ENCODE results near the gene MIF.

The MIF gene

DNA sequence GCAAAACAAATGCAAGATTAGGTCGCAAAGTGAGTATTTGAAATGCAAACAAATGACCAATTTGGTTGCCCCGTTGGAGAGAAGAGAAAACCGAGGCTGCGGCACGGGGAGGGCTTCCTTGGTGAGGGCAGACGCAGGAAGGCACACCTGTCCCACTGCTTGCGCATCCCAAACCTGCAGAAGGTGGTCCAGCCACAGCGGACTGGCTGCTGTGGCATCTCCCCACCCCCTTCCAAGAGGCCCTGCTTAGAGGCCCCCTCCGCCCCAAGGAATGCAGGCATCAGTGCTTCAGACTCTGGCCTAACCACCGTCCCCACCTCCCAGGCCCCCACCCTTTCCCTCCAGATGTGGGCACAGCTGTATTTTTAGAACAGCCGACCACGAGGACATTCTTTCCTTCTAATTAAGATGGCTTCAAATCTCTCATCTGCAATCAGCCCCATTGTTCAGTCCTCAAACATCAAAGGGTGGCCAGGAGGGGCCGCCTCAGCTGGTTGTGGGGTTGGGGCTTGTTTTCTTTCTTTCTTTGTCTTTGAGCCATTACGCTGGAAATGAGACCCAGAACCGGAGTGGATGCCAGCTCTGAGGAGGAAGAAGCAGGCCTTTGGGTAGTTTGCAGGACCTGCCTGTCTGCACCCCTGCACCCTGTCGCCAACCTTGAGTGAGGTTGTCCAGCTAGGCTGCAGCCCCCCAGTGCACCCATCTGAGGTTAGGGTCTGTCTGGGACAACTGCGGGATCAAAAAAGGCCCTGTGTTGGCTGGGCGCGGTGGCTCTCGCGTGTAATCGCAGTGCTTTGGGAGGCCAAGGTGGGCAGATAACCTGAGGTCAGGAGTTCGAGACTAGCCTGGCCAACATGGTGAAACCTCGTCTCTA is 46.0 kb upstream of the MIF start:
- peaks cover 22% of the 10 kb centered on the region for H3K27me3 ChIP-seq
- H3K4me3 ChIP-seq (ENCODE audit: low read depth in 1 of 2, low read length in 1 of 2), result no peak overlapping the region
- H3K36me3 ChIP-seq, result no peaks in the 10 kb centered on the region
- H3K27ac ChIP-seq, result no peak overlapping the region
- TF ChIP-seq, protein P1, sequence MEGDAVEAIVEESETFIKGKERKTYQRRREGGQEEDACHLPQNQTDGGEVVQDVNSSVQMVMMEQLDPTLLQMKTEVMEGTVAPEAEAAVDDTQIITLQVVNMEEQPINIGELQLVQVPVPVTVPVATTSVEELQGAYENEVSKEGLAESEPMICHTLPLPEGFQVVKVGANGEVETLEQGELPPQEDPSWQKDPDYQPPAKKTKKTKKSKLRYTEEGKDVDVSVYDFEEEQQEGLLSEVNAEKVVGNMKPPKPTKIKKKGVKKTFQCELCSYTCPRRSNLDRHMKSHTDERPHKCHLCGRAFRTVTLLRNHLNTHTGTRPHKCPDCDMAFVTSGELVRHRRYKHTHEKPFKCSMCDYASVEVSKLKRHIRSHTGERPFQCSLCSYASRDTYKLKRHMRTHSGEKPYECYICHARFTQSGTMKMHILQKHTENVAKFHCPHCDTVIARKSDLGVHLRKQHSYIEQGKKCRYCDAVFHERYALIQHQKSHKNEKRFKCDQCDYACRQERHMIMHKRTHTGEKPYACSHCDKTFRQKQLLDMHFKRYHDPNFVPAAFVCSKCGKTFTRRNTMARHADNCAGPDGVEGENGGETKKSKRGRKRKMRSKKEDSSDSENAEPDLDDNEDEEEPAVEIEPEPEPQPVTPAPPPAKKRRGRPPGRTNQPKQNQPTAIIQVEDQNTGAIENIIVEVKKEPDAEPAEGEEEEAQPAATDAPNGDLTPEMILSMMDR (IDR thresholded peaks at IDR 0.05), result no peak
- H3K4me1 ChIP-seq (ENCODE audit: control insufficient read depth in 1 of 2, insufficient read depth in 1 of 2, low read depth in 1 of 2, low read length in 1 of 2), result peaks cover 7 to 8% of the 10 kb centered on the region in 2 experiments
- H3K9me3 ChIP-seq, result no peaks in the 10 kb centered on the region

- Histone ChIP-seq H3K4me3 (ENCODE audit: low read depth in 1 of 2, low read length in 1 of 2) (no peak overlapping the region), H3K36me3 (no peaks in the 10 kb centered on the region), H3K4me1 (ENCODE audit: control insufficient read depth in 1 of 2, insufficient read depth in 1 of 2, low read depth in 1 of 2, low read length in 1 of 2) (peaks cover 7 to 8% of the 10 kb centered on the region in 2 experiments), H3K27ac (no peak overlapping the region), H3K9me3 (no peaks in the 10 kb centered on the region), H3K27me3 (peaks cover 22% of the 10 kb centered on the region)
- TF ChIP-seq, protein P1 (IDR thresholded peaks at IDR 0.05), result peak; percentile 95
These were observed 44.9 kb upstream of the MIF start for GRCh38 chr22:23849009-23850006.

DNA sequence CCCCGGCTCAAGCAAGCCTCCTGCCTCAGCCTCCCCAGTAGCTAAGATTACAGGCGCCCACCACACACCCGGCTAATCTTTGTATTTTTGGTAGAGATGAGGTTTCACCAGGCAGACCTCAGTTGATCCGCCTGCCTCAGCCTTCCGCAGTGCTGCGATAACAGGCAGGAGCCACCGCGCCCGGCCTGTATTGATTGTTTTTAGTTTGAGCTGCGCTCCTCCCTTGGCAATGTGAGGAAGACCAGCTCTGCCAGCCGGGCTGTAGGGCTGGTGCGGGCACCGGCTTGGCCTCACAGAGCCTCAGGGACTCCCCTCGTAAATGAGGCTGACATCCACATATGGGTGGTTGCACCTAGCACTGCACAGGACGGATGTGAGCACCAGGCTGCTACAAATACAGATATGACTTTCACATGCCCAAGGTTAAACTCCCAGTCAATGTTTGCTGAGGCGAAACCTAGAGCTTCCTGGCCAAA is 44.0 kb upstream of the MIF start:
- H3K27ac ChIP-seq, result no peak overlapping the region
- H3K4me3 ChIP-seq (ENCODE audit: low read depth in 1 of 2, low read length in 1 of 2), result no peak overlapping the region
- H3K27me3 ChIP-seq, result peaks cover 22% of the 10 kb centered on the region
- H3K9me3 ChIP-seq, result no peaks in the 10 kb centered on the region
- no peaks in the 10 kb centered on the region for H3K36me3 ChIP-seq
- TF ChIP-seq, protein P1 (IDR thresholded peaks at IDR 0.05), result no peak
- H3K4me1 ChIP-seq (ENCODE audit: control insufficient read depth in 1 of 2, insufficient read depth in 1 of 2, low read depth in 1 of 2, low read length in 1 of 2), result peaks cover 7 to 8% of the 10 kb centered on the region in 2 experiments

DNA sequence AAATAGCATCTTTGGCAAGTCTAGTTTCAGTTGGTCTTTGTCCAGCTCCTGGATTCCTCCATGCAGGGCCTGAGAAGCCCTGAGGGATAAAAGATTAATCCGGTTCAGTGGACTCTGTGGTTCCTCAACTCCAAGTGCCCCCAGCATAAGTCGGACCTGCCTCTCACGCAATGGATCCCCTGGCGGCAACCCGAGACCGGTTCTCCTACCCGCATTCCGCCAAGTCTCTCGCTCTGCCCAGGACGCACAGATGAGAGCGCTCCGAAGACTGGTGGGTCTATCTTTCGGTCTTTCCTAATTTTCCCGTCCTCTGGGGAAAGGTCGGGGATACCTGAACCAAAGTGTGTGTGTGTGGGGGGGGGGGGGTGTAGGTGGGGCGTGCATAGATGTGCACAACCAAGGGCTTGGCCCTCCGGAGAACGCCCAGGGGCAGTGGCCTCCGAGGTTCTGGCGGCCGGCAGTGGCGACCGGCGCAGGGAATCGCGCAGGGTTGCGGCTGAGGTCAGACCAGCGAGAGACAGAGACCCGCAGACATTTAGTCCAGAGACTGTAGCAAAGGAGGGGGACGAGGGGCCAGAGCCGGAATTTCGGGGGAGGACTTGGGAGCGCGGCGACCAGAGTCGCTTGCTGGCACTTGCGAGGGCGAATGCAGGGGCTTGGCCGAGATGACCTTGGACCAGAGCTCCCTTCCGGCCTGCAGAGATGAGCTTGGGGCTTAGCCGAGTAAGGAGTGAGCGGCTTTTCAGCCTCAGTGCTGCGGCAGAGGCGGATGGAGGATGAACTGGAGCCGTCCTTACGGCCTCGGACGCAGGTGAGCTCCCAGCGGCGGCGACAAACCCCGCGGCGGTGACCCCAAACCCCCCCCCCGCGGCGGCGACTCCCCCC is 37.2 kb upstream of the MIF start:
- TF ChIP-seq, protein P1 (IDR thresholded peaks at IDR 0.05), result no peak
- H3K4me1 ChIP-seq (ENCODE audit: control insufficient read depth in 1 of 2, insufficient read depth in 1 of 2, low read depth in 1 of 2, low read length in 1 of 2), result peaks cover 22 to 26% of the 10 kb centered on the region in 2 experiments
- no peaks in the 10 kb centered on the region for H3K36me3 ChIP-seq
- no peaks in the 10 kb centered on the region for H3K9me3 ChIP-seq
- H3K27ac ChIP-seq, result peak overlapping the region; percentile 77
- peak overlapping the region; percentile 72 to 80 for H3K4me3 ChIP-seq (ENCODE audit: low read depth in 1 of 2, low read length in 1 of 2)
- peaks cover 14% of the 10 kb centered on the region for H3K27me3 ChIP-seq
